Fibroblast of mammary gland (primary cell): ENCODE results near the gene AP5S1.
"Not testable (repeated sequence)": the region's sequence is repeated elsewhere in the genome, so short reads cannot be mapped to it uniquely, and the experiment has no call there.

Source experiments
- DNase-seq: peaks from one replicate; pipeline ENCODE4 v3.0.0-alpha.2; 2010; ENCODE audit warnings: low read depth
- H3K4me3 ChIP-seq: 2 replicates; pipeline ENCODE4 v1.5.1; 2011; ENCODE audit warnings: low read depth, mild to moderate bottlenecking, low read length, moderate library complexity; ENCODE audit not compliant: control insufficient read depth
- CTCF ChIP-seq: conservative IDR thresholded peaks from 2 replicates; pipeline ENCODE4 v1.5.1; 2011; ENCODE audit warnings: low read depth, low read length, inconsistent platforms; ENCODE audit not compliant: control insufficient read depth, insufficient read depth

The AP5S1 gene

GRCh38 chr20:3785240-3786125, 34.9 kb upstream of the AP5S1 start:
- no peak for DNase-seq
- TF ChIP-seq CTCF: no peak
- peak overlapping the region; percentile 72 for H3K4me3 ChIP-seq

GRCh38 chr20:3786126-3786484, 34.2 kb upstream of the AP5S1 start:
- peak overlapping the region; percentile 72 for H3K4me3 ChIP-seq
- DNase-seq: peak; percentile 45
- no peak for TF ChIP-seq CTCF

GRCh38 chr20:3786665-3787323, 33.6 kb upstream of the AP5S1 start, which contains the start of gene CENPB:
TSS of gene CENPB (minus strand) at chr20:3786740. CDS start at chr20:3786483, 257 bp downstream.
- H3K4me3 ChIP-seq: peak within 1 kb of the TSS; percentile 72
- peak; percentile 25 for TF ChIP-seq CTCF
- peak; percentile 71 for DNase-seq

GRCh38 chr20:3787324-3788014, 32.9 kb upstream of the AP5S1 start:
- no peak for TF ChIP-seq CTCF
- no peak for DNase-seq
- peak overlapping the region; percentile 47 for H3K4me3 ChIP-seq

GRCh38 chr20:3788685-3789155, 31.6 kb upstream of the AP5S1 start:
- H3K4me3 ChIP-seq: no peak overlapping the region
- no peak for TF ChIP-seq CTCF
- no peak for DNase-seq

GRCh38 chr20:3789201-3789600, 31.1 kb upstream of the AP5S1 start:
- DNase-seq, H3K4me3 ChIP-seq: not testable (repeated sequence)

- not testable (repeated sequence) for DNase-seq, H3K4me3 ChIP-seq
These were observed 26.2 kb upstream of the AP5S1 start for GRCh38 chr20:3794168-3794567.
